HL-60 (cell line): Measurements from ENCODE around the gene APH1B.

Source experiments
- DNase-seq, 2 experiments: peaks; one replicate each; pipeline ENCODE4 v3.0.0-alpha.2; 2010 to 2020; ENCODE audit warnings: low read depth in 1 of 2, low spot score in 1 of 2
- H3K27ac ChIP-seq: fragments of 250-450 bp; sonication (Bioruptor Pico); replicated peaks from 2 replicates; pipeline ENCODE4 v1.5.1; 2020; ENCODE audit warnings: mild to moderate bottlenecking, moderate library complexity
- H3K27me3 ChIP-seq: fragments of 250-450 bp; sonication (Bioruptor Pico); 2 replicates; pipeline ENCODE4 v1.5.1; 2021; ENCODE audit warnings: mild to moderate bottlenecking, moderate library complexity; ENCODE audit not compliant: insufficient read depth, poor library complexity, severe bottlenecking
- H3K4me3 ChIP-seq: replicated peaks from 2 replicates; pipeline ENCODE4 v1.5.1; 2011; ENCODE audit warnings: mild to moderate bottlenecking, control low read depth, low read length; ENCODE audit not compliant: insufficient read depth
- CTCF ChIP-seq: IDR thresholded peaks from one replicate; pipeline ENCODE4 v1.5.1; 2011; ENCODE audit warnings: low read length, control low read depth, inconsistent platforms; ENCODE audit not compliant: insufficient read depth
- GABPA ChIP-seq: IDR thresholded peaks from 2 replicates; pipeline ENCODE4 v1.6.1; 2012; ENCODE audit warnings: low read depth
- POLR2AphosphoS5 ChIP-seq: IDR thresholded peaks from 2 replicates; pipeline ENCODE4 v1.6.1; 2012; ENCODE audit warnings: low read depth
- REST ChIP-seq: IDR thresholded peaks from 2 replicates; pipeline ENCODE4 v1.6.1; 2012; ENCODE audit warnings: low read depth; ENCODE audit not compliant: insufficient replicate concordance
- SPI1 ChIP-seq: IDR thresholded peaks from 2 replicates; pipeline ENCODE4 v1.6.1; 2012; ENCODE audit warnings: low read depth, mild to moderate bottlenecking, borderline replicate concordance

APH1B gene

GRCh38 chr15:63231706-63232105 is 45.7 kb upstream of the APH1B start:
- no peak overlapping the region for H3K4me3 ChIP-seq
- no peaks in the 10 kb centered on the region for H3K27me3 ChIP-seq
- DNase-seq: peak in 1 of 2 experiments; percentile 26
- TF ChIP-seq SPI1 (no peak), REST (no peak), CTCF (no peak), POLR2AphosphoS5 (no peak), GABPA (no peak)
- H3K27ac ChIP-seq: peak overlapping the region; percentile 5

GRCh38 chr15:63232405-63232804 is 45.0 kb upstream of the APH1B start:
- Histone ChIP-seq H3K27me3 (no peaks in the 10 kb centered on the region), H3K4me3 (no peak overlapping the region), H3K27ac (peak overlapping the region; percentile 5)
- no peak for DNase-seq
- TF ChIP-seq REST (no peak), SPI1 (peak; percentile 41; the same call in 1 of the 2 replicates)

GRCh38 chr15:63232943-63233342 is 44.5 kb upstream of the APH1B start:
- TF ChIP-seq GABPA (no peak), REST (no peak), CTCF (no peak), SPI1 (no peak), POLR2AphosphoS5 (no peak)
- Histone ChIP-seq H3K27ac (0 out of 2 replicates have a peak overlapping the region, but pooled peaks have one; percentile 23), H3K27me3 (no peaks in the 10 kb centered on the region), H3K4me3 (no peak overlapping the region)
- peak in 1 of 2 experiments; percentile 19 for DNase-seq
